GM10266 (cell line): Measurements from ENCODE around the gene PAH.

Source experiments
- DNase-seq: peaks from one replicate; pipeline ENCODE4 v3.0.0; 2012; ENCODE audit errors: extremely low spot score
- CTCF ChIP-seq: IDR thresholded peaks from 2 replicates; pipeline ENCODE4 v1.5.1; 2012; ENCODE audit warnings: mild to moderate bottlenecking, low read depth; ENCODE audit not compliant: control insufficient read depth, insufficient read depth; ENCODE audit errors: missing control alignments

Gene PAH

GRCh38 chr12:102865821-102866615 lies 51.0 kb downstream of the PAH start:
- DNase-seq, result no peak
- no peak for TF ChIP-seq CTCF

- TF ChIP-seq CTCF, result no peak
Measured at GRCh38 chr12:102862486-102862885, 54.6 kb downstream of the PAH start.

GRCh38 chr12:102851246-102851645 lies 65.8 kb downstream of the PAH start:
- TF ChIP-seq CTCF, result no peak
- DNase-seq, result no peak

More at GRCh38 chr12:102862486-102862885, 54.6 kb downstream of the PAH start:
- DNase-seq, result no peak

- no peak for DNase-seq
- TF ChIP-seq CTCF, result no peak
Measured at GRCh38 chr12:102849722-102850447, 67.2 kb downstream of the PAH start.

GRCh38 chr12:102848832-102849231 lies 68.2 kb downstream of the PAH start:
- TF ChIP-seq CTCF, result no peak
- DNase-seq, result no peak

- DNase-seq, result no peak
- no peak for TF ChIP-seq CTCF
Measured at GRCh38 chr12:102847131-102847530, 69.9 kb downstream of the PAH start.
